ENCODE results near the gene FAM170B. TPM values are rescaled to one million over a fixed set of nuclear protein-coding genes. Genes with fewer than 3 reads are reported as not detected.

Gene FAM170B
- total RNA-seq, 1 experiment from 2014 or later, result not detected

DNA sequence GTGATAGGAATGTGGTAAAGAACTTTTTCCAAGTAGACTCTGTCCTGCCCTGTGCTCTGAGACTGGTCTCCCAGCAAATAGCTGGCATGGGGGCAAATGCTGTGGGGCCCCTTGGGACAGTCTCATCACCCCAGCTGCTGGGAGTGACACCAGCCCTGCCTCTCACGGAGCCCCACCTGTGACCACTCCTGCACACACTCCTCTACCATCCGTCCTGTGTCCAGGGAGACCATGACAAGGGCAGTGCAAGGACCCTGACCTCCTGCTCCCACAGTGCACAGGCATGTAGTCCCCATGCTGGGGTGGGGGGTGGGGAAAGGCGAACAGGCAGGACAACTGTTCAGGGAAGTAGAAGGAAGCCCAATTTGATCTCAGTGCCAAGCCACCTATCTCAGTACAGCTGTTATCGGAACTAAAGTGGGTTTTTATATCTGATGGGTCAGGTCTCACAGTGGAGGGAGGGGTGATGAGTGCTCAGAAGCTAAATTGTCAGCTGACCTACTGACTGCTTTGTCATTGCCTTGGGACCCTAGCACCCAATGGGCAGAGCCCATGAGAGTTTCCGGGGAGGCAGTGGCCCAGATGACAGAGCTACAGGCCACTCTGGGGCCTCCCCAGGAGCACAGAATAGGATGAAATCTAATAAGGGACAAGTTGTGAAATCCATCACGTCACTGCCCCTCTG is 43.0 kb downstream of the FAM170B start:
- Histone ChIP-seq H3K79me2 (ENCODE audit: low read length) (no peaks in the 10 kb centered on the region), H3K36me3 (ENCODE audit: low read depth, low read length) (no peaks in the 10 kb centered on the region), H3K4me3 (ENCODE audit: low read length) (no peak overlapping the region), H3K27ac (ENCODE audit: low read length) (no peak overlapping the region), H2AFZ (ENCODE audit: low read length) (no peak overlapping the region), H3K9ac (ENCODE audit: low read length) (no peak overlapping the region), H3K4me1 (ENCODE audit: insufficient read depth, low read length) (no peaks in the 10 kb centered on the region), H3F3A (ENCODE audit: low read length, unreplicated experiment) (no peaks in the 10 kb centered on the region), H3K27me3 (ENCODE audit: low read length) (peaks cover 87% of the 10 kb centered on the region), H3K4me2 (ENCODE audit: low read length) (no peak overlapping the region), H3K9me3 (ENCODE audit: low read length) (0 out of 2 replicates have a peak, but pooled peaks cover 2% of the 10 kb centered on the region), H3K9me2 (replicated peaks; ENCODE audit: low read length) (no peaks in the 10 kb centered on the region), H4K20me1 (ENCODE audit: low read length) (no peaks in the 10 kb centered on the region)
- BruUV-seq (replicated peaks), result no TSS peak
- ChIA-PET POLR2A (ENCODE audit: unreplicated experiment) (no interaction called here), CTCF (no interaction called here)
- intact Hi-C loops (cut with micrococcal nuclease), result no loop called here
- ATAC-seq, result no peak
- no peak for DNase-seq
- no peak for TF ChIP-seq EZH2phosphoT487 (IDR thresholded peaks at IDR 0.05; ENCODE audit: borderline replicate concordance, low read length)
- no peak for TF ChIP-seq EZH2 (IDR thresholded peaks at IDR 0.05; ENCODE audit: low read length, unreplicated experiment)
- TF ChIP-seq, protein P1, sequence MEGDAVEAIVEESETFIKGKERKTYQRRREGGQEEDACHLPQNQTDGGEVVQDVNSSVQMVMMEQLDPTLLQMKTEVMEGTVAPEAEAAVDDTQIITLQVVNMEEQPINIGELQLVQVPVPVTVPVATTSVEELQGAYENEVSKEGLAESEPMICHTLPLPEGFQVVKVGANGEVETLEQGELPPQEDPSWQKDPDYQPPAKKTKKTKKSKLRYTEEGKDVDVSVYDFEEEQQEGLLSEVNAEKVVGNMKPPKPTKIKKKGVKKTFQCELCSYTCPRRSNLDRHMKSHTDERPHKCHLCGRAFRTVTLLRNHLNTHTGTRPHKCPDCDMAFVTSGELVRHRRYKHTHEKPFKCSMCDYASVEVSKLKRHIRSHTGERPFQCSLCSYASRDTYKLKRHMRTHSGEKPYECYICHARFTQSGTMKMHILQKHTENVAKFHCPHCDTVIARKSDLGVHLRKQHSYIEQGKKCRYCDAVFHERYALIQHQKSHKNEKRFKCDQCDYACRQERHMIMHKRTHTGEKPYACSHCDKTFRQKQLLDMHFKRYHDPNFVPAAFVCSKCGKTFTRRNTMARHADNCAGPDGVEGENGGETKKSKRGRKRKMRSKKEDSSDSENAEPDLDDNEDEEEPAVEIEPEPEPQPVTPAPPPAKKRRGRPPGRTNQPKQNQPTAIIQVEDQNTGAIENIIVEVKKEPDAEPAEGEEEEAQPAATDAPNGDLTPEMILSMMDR (conservative IDR thresholded peaks at IDR 0.05; ENCODE audit: low read depth, low read length), result no peak

DNA sequence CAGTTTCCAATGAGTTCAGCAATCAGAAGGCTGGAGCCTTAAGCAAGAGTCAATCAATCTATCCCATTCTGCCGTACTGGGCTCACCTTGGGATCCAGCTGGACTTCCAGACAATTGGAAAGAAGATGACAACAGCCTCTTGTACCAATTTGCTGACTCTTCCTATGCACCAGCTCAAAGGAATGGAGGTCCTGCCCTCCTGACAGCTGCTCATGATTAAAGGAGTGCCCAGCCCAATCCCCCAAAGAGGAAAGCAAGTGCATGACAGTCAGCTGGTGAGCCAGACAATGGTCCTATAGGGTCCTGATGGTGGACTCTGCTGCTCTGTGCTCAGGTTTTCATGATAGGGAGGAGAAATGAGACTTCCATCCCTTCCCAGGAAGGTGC is 43.6 kb downstream of the FAM170B start:
- Histone ChIP-seq H3K9me2 (replicated peaks; ENCODE audit: low read length) (no peaks in the 10 kb centered on the region), H3K4me1 (ENCODE audit: insufficient read depth, low read length) (no peaks in the 10 kb centered on the region), H3K4me3 (ENCODE audit: low read length) (no peak overlapping the region), H3K4me2 (ENCODE audit: low read length) (no peak overlapping the region), H3K79me2 (ENCODE audit: low read length) (no peaks in the 10 kb centered on the region), H3K9me3 (ENCODE audit: low read length) (0 out of 2 replicates have a peak, but pooled peaks cover 2% of the 10 kb centered on the region), H4K20me1 (ENCODE audit: low read length) (no peaks in the 10 kb centered on the region), H2AFZ (ENCODE audit: low read length) (no peak overlapping the region), H3K27me3 (ENCODE audit: low read length) (peaks cover 85% of the 10 kb centered on the region), H3K27ac (ENCODE audit: low read length) (no peak overlapping the region), H3K9ac (ENCODE audit: low read length) (no peak overlapping the region), H3F3A (ENCODE audit: low read length, unreplicated experiment) (no peaks in the 10 kb centered on the region), H3K36me3 (ENCODE audit: low read depth, low read length) (no peaks in the 10 kb centered on the region)
- CTCF ChIA-PET, result no interaction called here
- ATAC-seq (no peak), DNase-seq (no peak)
- POLR2A ChIA-PET (ENCODE audit: unreplicated experiment), result no interaction called here
- TF ChIP-seq EZH2phosphoT487 (IDR thresholded peaks at IDR 0.05; ENCODE audit: borderline replicate concordance, low read length), result no peak
- TF ChIP-seq, protein P1 (conservative IDR thresholded peaks at IDR 0.05; ENCODE audit: low read depth, low read length), result no peak
- TF ChIP-seq EZH2 (IDR thresholded peaks at IDR 0.05; ENCODE audit: low read length, unreplicated experiment), result no peak
- no TSS peak for BruUV-seq (replicated peaks)
- intact Hi-C loops (cut with micrococcal nuclease), result no loop called here

DNA sequence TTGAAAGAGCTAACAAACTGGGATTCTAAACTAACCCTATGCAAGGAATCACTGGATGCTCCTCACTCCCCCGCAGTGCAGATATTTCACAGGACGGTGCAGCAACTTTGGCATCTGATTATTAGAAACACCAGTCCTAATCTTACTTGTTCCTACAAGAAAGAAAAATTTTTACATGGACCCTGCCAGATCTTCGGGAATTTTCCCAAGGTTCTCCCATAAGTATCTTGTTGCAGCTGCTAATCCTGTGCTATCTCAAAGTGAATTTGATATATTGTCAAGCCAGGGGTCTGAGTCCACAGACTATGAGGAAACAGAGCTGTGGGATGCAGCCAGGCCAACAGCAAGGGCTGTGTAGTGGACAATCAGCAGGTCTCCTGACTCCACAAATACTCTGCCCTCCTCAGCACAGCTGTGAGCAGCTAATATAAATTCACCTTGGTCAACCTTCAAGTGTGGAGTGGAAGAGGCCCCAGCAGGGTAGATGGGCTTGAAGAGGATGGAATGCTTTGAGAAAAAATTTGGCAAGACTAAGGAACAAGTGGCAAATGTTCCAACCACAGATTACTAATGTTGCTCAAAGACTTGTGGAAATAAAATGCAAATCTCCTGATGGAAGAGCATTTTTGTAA is 44.1 kb downstream of the FAM170B start:
- H3K9me2 ChIP-seq (replicated peaks; ENCODE audit: low read length), result no peaks in the 10 kb centered on the region
- H3K9ac ChIP-seq (ENCODE audit: low read length), result no peak overlapping the region
- no peaks in the 10 kb centered on the region for H3K4me1 ChIP-seq (ENCODE audit: insufficient read depth, low read length)
- H3K79me2 ChIP-seq (ENCODE audit: low read length), result no peaks in the 10 kb centered on the region
- no peaks in the 10 kb centered on the region for H4K20me1 ChIP-seq (ENCODE audit: low read length)
- POLR2A ChIA-PET (ENCODE audit: unreplicated experiment), result no interaction called here
- H2AFZ ChIP-seq (ENCODE audit: low read length), result no peak overlapping the region
- ATAC-seq (no peak), DNase-seq (no peak)
- H3K4me3 ChIP-seq (ENCODE audit: low read length), result no peak overlapping the region
- 0 out of 2 replicates have a peak, but pooled peaks cover 2% of the 10 kb centered on the region for H3K9me3 ChIP-seq (ENCODE audit: low read length)
- H3K27me3 ChIP-seq (ENCODE audit: low read length), result peaks cover 85% of the 10 kb centered on the region
- intact Hi-C loops (cut with micrococcal nuclease), result no loop called here
- H3F3A ChIP-seq (ENCODE audit: low read length, unreplicated experiment), result no peaks in the 10 kb centered on the region
- H3K4me2 ChIP-seq (ENCODE audit: low read length), result no peak overlapping the region
- CTCF ChIA-PET, result no interaction called here
- no peak overlapping the region for H3K27ac ChIP-seq (ENCODE audit: low read length)
- TF ChIP-seq EZH2 (IDR thresholded peaks at IDR 0.05; ENCODE audit: low read length, unreplicated experiment) (no peak), EZH2phosphoT487 (IDR thresholded peaks at IDR 0.05; ENCODE audit: borderline replicate concordance, low read length) (no peak)
- TF ChIP-seq, protein P1 (conservative IDR thresholded peaks at IDR 0.05; ENCODE audit: low read depth, low read length), result no peak
- no peaks in the 10 kb centered on the region for H3K36me3 ChIP-seq (ENCODE audit: low read depth, low read length)
- BruUV-seq (replicated peaks), result no TSS peak

Data from PC-3 (cell line).